Spleen (tissue), 7 donors: ENCODE results near the gene GYG2.

Source experiments
- CTCF ChIP-seq, 11 experiments: fragments of 200-600 bp in 7 of 11; fragments of 450-650 bp in 4 of 11; sonication (generic) in 4 of 11; IDR thresholded peaks in 8 of 11; conservative IDR thresholded peaks in 3 of 11; 1 replicate in 7 of 11; 2 replicates in 4 of 11; pipeline versions ENCODE4 v1.4.0 to v1.8.0; 2016 to 2021; ENCODE audit warnings: antibody characterized with exemption in 11 of 11, inconsistent platforms in 4 of 11, mild to moderate bottlenecking in 1 of 11
- POLR2A ChIP-seq, 3 donors: fragments of 450-650 bp; IDR thresholded peaks; one replicate each; pipeline ENCODE4 v1.5.1; 2017; ENCODE audit warnings: antibody characterized with exemption in 3 of 3, mild to moderate bottlenecking in 1 of 3
- donor health status: DM: no; HTN: no; CAD: no; lungs with moderate emphysema.
- donor health status: DM: no; HTN: no; CAD: no.
- donor health status: DM: no; HTN: no; CAD: no.

GRCh38 chrX:2781226-2781571, 47.5 kb upstream of the GYG2 start:
- TF ChIP-seq CTCF (IDR thresholded peaks at IDR 0.05 in 8 of 11, conservative IDR thresholded peaks at IDR 0.05 in 3 of 11) (no peak), POLR2A (IDR thresholded peaks at IDR 0.05) (no peak)
